HG02623 (cell line): ENCODE measurements around the gene HEATR1.
A peak's percentile ranks its signal among the peaks of the same experiment; 100 is the strongest.
"Not testable (repeated sequence)": the region's sequence is repeated elsewhere in the genome, so short reads cannot be mapped to it uniquely, and the experiment has no call there.

Experiments used
- ATAC-seq: cut with Tn5 transposase; IDR thresholded peaks from one replicate; pipeline ENCODE4 v1.9.1; 2021; ENCODE audit warnings: moderate library complexity; ENCODE audit not compliant: unreplicated experiment

Gene HEATR1

GRCh38 chr1:236603991-236604904, at the start of gene HEATR1:
Gene HEATR1, minus strand, starts transcription at chr1:236604516. Its CDS starts 421 bp downstream, at chr1:236604095.
- peak; percentile 97 for ATAC-seq

- no peak for ATAC-seq
Observed at GRCh38 chr1:236645016-236645680, 40.8 kb upstream of the HEATR1 start.

- ATAC-seq, result no peak
Observed at GRCh38 chr1:236642763-236643162, 38.4 kb upstream of the HEATR1 start.

- no peak for ATAC-seq
Observed at GRCh38 chr1:236639686-236640085, 35.4 kb upstream of the HEATR1 start.

- ATAC-seq, result no peak
Observed at GRCh38 chr1:236638945-236639344, 34.6 kb upstream of the HEATR1 start.

GRCh38 chr1:236636017-236636416, 31.7 kb upstream of the HEATR1 start:
- no peak for ATAC-seq

- no peak for ATAC-seq
Observed at GRCh38 chr1:236627727-236628408, 23.6 kb upstream of the HEATR1 start.

GRCh38 chr1:236623371-236624166, 19.3 kb upstream of the HEATR1 start:
- ATAC-seq, result no peak

- no peak for ATAC-seq
Observed at GRCh38 chr1:236622407-236622806, 18.1 kb upstream of the HEATR1 start.

GRCh38 chr1:236619398-236619797, 15.1 kb upstream of the HEATR1 start:
- no peak for ATAC-seq

- ATAC-seq, result no peak
Observed at GRCh38 chr1:236618507-236618906, 14.2 kb upstream of the HEATR1 start.

- no peak for ATAC-seq
Observed at GRCh38 chr1:236615399-236616148, 11.3 kb upstream of the HEATR1 start.

- ATAC-seq, result no peak
Observed at GRCh38 chr1:236612349-236612748, 8.0 kb upstream of the HEATR1 start.

GRCh38 chr1:236608930-236609726, 4.8 kb upstream of the HEATR1 start:
- ATAC-seq, result no peak

- not testable (repeated sequence) for ATAC-seq
Observed at GRCh38 chr1:236607597-236607996, 3.3 kb upstream of the HEATR1 start.

- no peak for ATAC-seq
Observed at GRCh38 chr1:236604905-236605806, 840 bp upstream of the HEATR1 start.

GRCh38 chr1:236602171-236602570, 2.1 kb downstream of the HEATR1 start:
- ATAC-seq, result no peak

- no peak for ATAC-seq
Observed at GRCh38 chr1:236590553-236591150, 13.7 kb downstream of the HEATR1 start.
